ENCODE results near the gene CNTNAP2. TPM values are rescaled to one million over a fixed set of nuclear protein-coding genes. Genes with fewer than 3 reads are reported as not detected.
"Not testable (repeated sequence)": the region's sequence is repeated elsewhere in the genome, so short reads cannot be mapped to it uniquely, and the experiment has no call there.

Gene CNTNAP2
- total and polyA plus RNA-seq, 12 donors: 0.07 to 0.77 (median 0.24) TPM

GRCh38 chr7:147777309-147777708 lies 1660.7 kb downstream of the CNTNAP2 start:
- H3K27me3 ChIP-seq: no peaks in the 10 kb centered on the region
- DNase-seq (no peak), ATAC-seq (no peak)
- intact Hi-C loops (cut with DNase I): loop anchor here in 1 of 10 donors (2.0 kb wide), 1 partner anchor 21 kb away; no protein-coding TSS in a partner anchor
- no peak for TF ChIP-seq CTCF (IDR thresholded peaks at IDR 0.05)
- no peaks in the 10 kb centered on the region for H3K9me3 ChIP-seq
- no peaks in the 10 kb centered on the region for H3K4me1 ChIP-seq
- H3K4me3 ChIP-seq: no peak overlapping the region
- 81 to 83% methylated on average over 3 of the region's 3 CpGs for WGBS, 2 donors
- H3K36me3 ChIP-seq: no peaks in the 10 kb centered on the region
- no peak overlapping the region for H3K27ac ChIP-seq

GRCh38 chr7:147779949-147780348 lies 1663.3 kb downstream of the CNTNAP2 start:
- Histone ChIP-seq H3K36me3 (no peaks in the 10 kb centered on the region), H3K9me3 (peaks cover 0 to 7% (median 0%) of the 10 kb centered on the region in 11 donors), H3K27ac (no peak overlapping the region), H3K27me3 (no peaks in the 10 kb centered on the region), H3K4me3 (no peak overlapping the region), H3K4me1 (no peaks in the 10 kb centered on the region)
- no peak for TF ChIP-seq CTCF (IDR thresholded peaks at IDR 0.05)
- intact Hi-C loops (cut with DNase I): no loop called here
- WGBS, 2 donors: 68 to 75% methylated on average over 3 of the region's 3 CpGs
- ATAC-seq: no peak
- no peak for DNase-seq

- WGBS, 2 donors: 53 to 55% methylated on average over 5 of the region's 5 CpGs
- Histone ChIP-seq H3K4me3 (no peak overlapping the region), H3K9me3 (peaks cover 0 to 7% (median 0%) of the 10 kb centered on the region in 11 donors), H3K27me3 (no peaks in the 10 kb centered on the region), H3K4me1 (no peaks in the 10 kb centered on the region), H3K36me3 (no peaks in the 10 kb centered on the region), H3K27ac (no peak overlapping the region)
- intact Hi-C loops (cut with DNase I): no loop called here
- ATAC-seq (no peak), DNase-seq (no peak)
- no peak for TF ChIP-seq CTCF (IDR thresholded peaks at IDR 0.05)
These were observed 1680.0 kb downstream of the CNTNAP2 start for GRCh38 chr7:147796581-147796980.

GRCh38 chr7:147798001-147798400 lies 1681.4 kb downstream of the CNTNAP2 start:
- 57 to 74% methylated on average over 5 of the region's 5 CpGs for WGBS, 2 donors
- Histone ChIP-seq H3K27ac (no peak overlapping the region), H3K9me3 (peaks cover 0 to 7% (median 0%) of the 10 kb centered on the region in 11 donors), H3K4me3 (no peak overlapping the region), H3K4me1 (no peaks in the 10 kb centered on the region), H3K27me3 (no peaks in the 10 kb centered on the region), H3K36me3 (no peaks in the 10 kb centered on the region)
- DNase-seq: no peak
- intact Hi-C loops (cut with DNase I): no loop called here
- TF ChIP-seq CTCF (IDR thresholded peaks at IDR 0.05): no peak
- no peak for ATAC-seq

- intact Hi-C loops (cut with DNase I): not testable (repeated sequence)
- 93 to 94% methylated on average over 18 to 20 of the region's 30 CpGs for WGBS, 2 donors
These were observed 1685.2 kb downstream of the CNTNAP2 start for GRCh38 chr7:147801762-147802161.

More at GRCh38 chr7:147801762-147802161, 1685.2 kb downstream of the CNTNAP2 start:
- not testable (repeated sequence) for H3K27ac ChIP-seq, ATAC-seq, H3K27me3 ChIP-seq, DNase-seq, H3K4me3 ChIP-seq, H3K36me3 ChIP-seq, H3K4me1 ChIP-seq
- H3K9me3 ChIP-seq: peaks cover 0 to 16% (median 0%) of the 10 kb centered on the region in 11 donors

Data from heart right ventricle (tissue), 16 donors.